Keratinocyte (primary cell): ENCODE data around the gene IGF1R. TPM values are rescaled to one million over a fixed set of nuclear protein-coding genes. Genes with fewer than 3 reads are reported as not detected.

Source experiments
- DNase-seq: peaks from one replicate; pipeline ENCODE4 v3.0.0-alpha.2; 2011; ENCODE audit warnings: low read depth, missing footprints, low spot score
- FAIRE-seq: peaks from 2 replicates; lab custom pipeline; 2011; peaks lifted over from hg19 to GRCh38; lab: Jason Lieb, UNC
- H2AFZ ChIP-seq: 2 replicates; pipeline ENCODE4 v1.6.0; 2012; ENCODE audit warnings: low read length, control low read depth, inconsistent platforms; ENCODE audit not compliant: control insufficient read depth
- H3K27ac ChIP-seq: 2 replicates; pipeline ENCODE4 v1.5.1; 2011; ENCODE audit warnings: low read length; ENCODE audit not compliant: control insufficient read depth, insufficient read depth
- H3K27me3 ChIP-seq: 3 replicates; pipeline ENCODE4 v1.6.0; 2011; ENCODE audit warnings: low read length; ENCODE audit not compliant: control insufficient read depth, insufficient read depth; ENCODE audit errors: extremely low read depth
- H3K36me3 ChIP-seq, 2 experiments: 2 replicates in 1 of 2; 3 replicates in 1 of 2; pipeline ENCODE4 v1.5.1; 2011; ENCODE audit warnings: low read length in 2 of 2, mild to moderate bottlenecking in 1 of 2; ENCODE audit not compliant: control insufficient read depth in 2 of 2, insufficient read depth in 2 of 2; ENCODE audit errors: extremely low read depth in 1 of 2
- H3K4me1 ChIP-seq: 3 replicates; pipeline ENCODE4 v1.5.1; 2011; ENCODE audit warnings: low read length; ENCODE audit not compliant: control insufficient read depth, insufficient read depth; ENCODE audit errors: extremely low read depth
- H3K4me2 ChIP-seq: 3 replicates; pipeline ENCODE4 v1.6.0; 2011; ENCODE audit warnings: low read depth, low read length; ENCODE audit not compliant: control insufficient read depth, insufficient read depth; ENCODE audit errors: extremely low read depth
- H3K4me3 ChIP-seq, 3 experiments: fragments of 200-600 bp in 1 of 3; sonication (generic) in 1 of 3; 2 replicates in 2 of 3; 3 replicates in 1 of 3; pipeline ENCODE4 v1.5.1; 2011 to 2016; ENCODE audit warnings: low read length in 3 of 3, mild to moderate bottlenecking in 3 of 3, control low read depth in 2 of 3, inconsistent platforms in 1 of 3, low read depth in 1 of 3, mixed read lengths in 1 of 3, mixed run types in 1 of 3, moderate library complexity in 1 of 3; ENCODE audit not compliant: control insufficient read depth in 2 of 3, insufficient read depth in 2 of 3; ENCODE audit errors: extremely low read depth in 1 of 3
- H3K79me2 ChIP-seq: 2 replicates; pipeline ENCODE4 v1.6.0; 2012; ENCODE audit warnings: low read length; ENCODE audit not compliant: control insufficient read depth, insufficient read depth
- H3K9ac ChIP-seq: 3 replicates; pipeline ENCODE4 v1.6.0; 2011; ENCODE audit warnings: low read length; ENCODE audit not compliant: control insufficient read depth, insufficient read depth; ENCODE audit errors: extremely low read depth
- H3K9me1 ChIP-seq: 3 replicates; pipeline ENCODE4 v1.6.0; 2011; ENCODE audit warnings: low read length; ENCODE audit not compliant: control insufficient read depth, insufficient read depth; ENCODE audit errors: extremely low read depth
- H3K9me3 ChIP-seq: 2 replicates; pipeline ENCODE4 v1.5.1; 2012; ENCODE audit warnings: low read depth, low read length; ENCODE audit not compliant: control insufficient read depth
- H4K20me1 ChIP-seq: 3 replicates; pipeline ENCODE4 v1.6.0; 2011; ENCODE audit warnings: low read length; ENCODE audit not compliant: control insufficient read depth, insufficient read depth; ENCODE audit errors: extremely low read depth
- CTCF ChIP-seq, 3 experiments: IDR thresholded peaks in 1 of 3; conservative IDR thresholded peaks in 1 of 3; optimal IDR thresholded peaks in 1 of 3; 2 replicates in 2 of 3; 3 replicates in 1 of 3; pipeline versions ENCODE3 to v1.5.1; 2011; ENCODE audit warnings: low read length in 3 of 3, mild to moderate bottlenecking in 3 of 3, moderate library complexity in 2 of 3, control low read depth in 1 of 3, inconsistent platforms in 1 of 3; ENCODE audit not compliant: insufficient read depth in 2 of 3; ENCODE audit errors: extremely low read depth in 1 of 3
- EZH2 ChIP-seq: IDR thresholded peaks from one replicate; pipeline ENCODE4 v1.6.1; 2012; ENCODE audit warnings: inconsistent platforms, mild to moderate bottlenecking, low read length, moderate library complexity
- dilution Hi-C: fragments of 300-500 bp; cut with MboI; formaldehyde crosslinking; loops from one replicate; pipeline ENCODE4 v1.7.0; 2020; ENCODE audit warnings: low sequenced_read_pairs; ENCODE audit not compliant: extremely low pct_ligation_motif_present
- polyA plus RNA-seq, 5 experiments: library from polyadenylated mRNA; depleted of rRNA in 3 of 5; stranded (reverse) in 3 of 5; stranded (forward) in 1 of 5; unstranded in 1 of 5; fragments of >200 nt; gene quantifications; 1 replicate in 1 of 5; 2 replicates in 3 of 5; 3 replicates in 1 of 5; pipeline versions ENCODE4 v1.2.1 to v1.2.3, GENCODE V29; 2011 to 2012; ENCODE audit warnings: missing spikeins in 2 of 5, low read depth in 1 of 5, low replicate concordance in 1 of 5

IGF1R gene
- polyA plus RNA-seq, 1 donor (not counting 4 experiments of a cell fraction or from before 2014, with no cell fraction given), result 14.5 TPM

- no peaks in the 10 kb centered on the region for H4K20me1 ChIP-seq
- no peaks in the 10 kb centered on the region for H3K27me3 ChIP-seq
- no peak overlapping the region for H3K27ac ChIP-seq
- no peak overlapping the region for H2AFZ ChIP-seq
- H3K4me3 ChIP-seq, result no peak overlapping the region
- no peak overlapping the region for H3K4me2 ChIP-seq
- dilution Hi-C loops, result no loop called here
- peaks cover 22% of the 10 kb centered on the region for H3K4me1 ChIP-seq
- DNase-seq (no peak), FAIRE-seq (no peak)
- H3K79me2 ChIP-seq, result no peaks in the 10 kb centered on the region
- no peak overlapping the region for H3K9ac ChIP-seq
- no peaks in the 10 kb centered on the region for H3K9me1 ChIP-seq
- TF ChIP-seq EZH2 (no peak), CTCF (optimal IDR thresholded peaks at IDR 0.05 in 1 of 3, IDR thresholded peaks at IDR 0.05 in 1 of 3, conservative IDR thresholded peaks at IDR 0.05 in 1 of 3; ENCODE audit: extremely low read depth in 1 of 3, insufficient read depth in 2 of 3, low read length in 3 of 3) (no peak)
- no peaks in the 10 kb centered on the region for H3K9me3 ChIP-seq
- no peaks in the 10 kb centered on the region for H3K36me3 ChIP-seq
These were observed 37.3 kb upstream of the IGF1R start for GRCh38 chr15:98610991-98611390.

- no peak for TF ChIP-seq EZH2
- no peak for TF ChIP-seq CTCF (optimal IDR thresholded peaks at IDR 0.05 in 1 of 3, IDR thresholded peaks at IDR 0.05 in 1 of 3, conservative IDR thresholded peaks at IDR 0.05 in 1 of 3; ENCODE audit: extremely low read depth in 1 of 3, insufficient read depth in 2 of 3, low read length in 3 of 3)
- Histone ChIP-seq H3K4me2 (no peak overlapping the region), H3K9me1 (no peaks in the 10 kb centered on the region), H3K27ac (no peak overlapping the region), H3K9me3 (no peaks in the 10 kb centered on the region), H3K4me1 (peaks cover 22% of the 10 kb centered on the region), H3K9ac (no peak overlapping the region), H4K20me1 (no peaks in the 10 kb centered on the region), H3K79me2 (no peaks in the 10 kb centered on the region), H3K27me3 (no peaks in the 10 kb centered on the region), H3K36me3 (no peaks in the 10 kb centered on the region), H2AFZ (no peak overlapping the region), H3K4me3 (no peak overlapping the region)
- dilution Hi-C loops, result no loop called here
- DNase-seq, result no peak
- no peak for FAIRE-seq
These were observed 36.5 kb upstream of the IGF1R start for GRCh38 chr15:98611808-98612207.
